HepG2 (cell line): ENCODE measurements around the gene CERT1. TPM values are rescaled to one million over a fixed set of nuclear protein-coding genes. Genes with fewer than 3 reads are reported as not detected.

Experiments
- ASH2L ChIP-seq: fragments of 300-600, 200-600 bp; sonication (generic); IDR thresholded peaks from 2 replicates; pipeline ENCODE4 v1.7.0; 2017; ENCODE audit warnings: low read depth, mild to moderate bottlenecking, moderate library complexity, mixed read lengths, low read length; ENCODE audit not compliant: insufficient read length
- TEAD3 ChIP-seq: optimal IDR thresholded peaks from 2 replicates; pipeline ENCODE3; 2016; ENCODE audit warnings: borderline replicate concordance
- ZNF230 ChIP-seq: sonication (generic); formaldehyde crosslinking; IDR thresholded peaks from 2 replicates; pipeline ENCODE4 v1.4.0; 2020; ENCODE audit warnings: mild to moderate bottlenecking, missing genetic modification reagents
- ZNF549 ChIP-seq: sonication (generic); formaldehyde crosslinking; IDR thresholded peaks from 2 replicates; pipeline ENCODE4 v1.5.0; 2020; ENCODE audit warnings: missing genetic modification reagents
- ZNF672 ChIP-seq: sonication (generic); formaldehyde crosslinking; IDR thresholded peaks from 2 replicates; pipeline ENCODE4 v1.8.1; 2022; ENCODE audit warnings: missing genetic modification reagents
- polyA plus RNA-seq, 8 experiments: library from polyadenylated mRNA; depleted of rRNA in 3 of 8; stranded (reverse) in 7 of 8; unstranded in 1 of 8; fragments of >200 nt; fragmentation: Illumina TruSeq in 4 of 8; extraction: Trizol in 4 of 8; gene quantifications; 2 replicates each; pipeline versions ENCODE4 v1.2.1 to v1.2.3, GENCODE V29; 2011 to 2016; ENCODE audit warnings: low read depth in 4 of 8, missing spikeins in 1 of 8, mixed read lengths in 1 of 8; ENCODE audit not compliant: insufficient read depth in 1 of 8
- total RNA-seq, 5 experiments: library from RNA; depleted of rRNA; stranded (reverse); fragments of >200 nt; fragmentation: Illumina TruSeq; extraction: Trizol; gene quantifications; 2 replicates each; pipeline ENCODE4 v1.2.3, GENCODE V29; 2016; ENCODE audit warnings: low read depth in 1 of 5
- TF ChIP-seq, protein P1 (sequence below): sonication (generic); formaldehyde crosslinking; IDR thresholded peaks from 2 replicates; pipeline ENCODE4 v1.4.0; 2020; ENCODE audit warnings: low read depth, missing genetic modification reagents
- TF ChIP-seq, protein P2 (sequence below): sonication (generic); formaldehyde crosslinking; IDR thresholded peaks from 2 replicates; pipeline ENCODE4 v1.5.0; 2020; ENCODE audit warnings: mild to moderate bottlenecking, missing genetic modification reagents
- TF ChIP-seq, protein P3 (sequence below): sonication (generic); formaldehyde crosslinking; IDR thresholded peaks from 2 replicates; pipeline ENCODE4 v1.4.0; 2020; ENCODE audit warnings: missing genetic modification reagents
- TF ChIP-seq, protein P4 (sequence below): sonication (generic); formaldehyde crosslinking; IDR thresholded peaks from 2 replicates; pipeline ENCODE4 v1.4.0; 2020; ENCODE audit warnings: missing genetic modification reagents, mild to moderate bottlenecking, borderline replicate concordance

Gene CERT1
- total and polyA plus RNA-seq, 2 of the 13 experiments (the other 11 are each of a cell fraction or from before 2014, with no cell fraction given), result 8.2 to 12.7 TPM

DNA sequence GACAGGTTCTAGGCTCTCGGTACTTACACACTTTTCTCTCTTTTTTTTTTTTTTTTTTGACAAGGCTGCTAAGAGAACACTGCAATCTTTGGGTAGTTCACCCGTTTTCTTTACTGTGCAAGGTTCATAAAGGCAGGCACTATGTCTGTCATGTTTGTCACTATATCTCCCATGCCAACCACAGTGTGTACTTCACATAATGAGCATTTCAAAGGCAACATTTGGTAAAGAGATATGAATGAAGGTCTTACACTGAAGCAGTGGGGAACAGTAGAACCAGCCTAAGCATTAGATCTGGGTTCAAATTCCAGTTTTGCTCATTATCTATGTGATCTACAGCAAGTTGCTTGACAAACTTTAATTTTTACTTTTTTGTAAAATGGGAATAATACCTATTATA lies 175.9 kb downstream of the CERT1 start (continued):
- TF ChIP-seq, protein P1, sequence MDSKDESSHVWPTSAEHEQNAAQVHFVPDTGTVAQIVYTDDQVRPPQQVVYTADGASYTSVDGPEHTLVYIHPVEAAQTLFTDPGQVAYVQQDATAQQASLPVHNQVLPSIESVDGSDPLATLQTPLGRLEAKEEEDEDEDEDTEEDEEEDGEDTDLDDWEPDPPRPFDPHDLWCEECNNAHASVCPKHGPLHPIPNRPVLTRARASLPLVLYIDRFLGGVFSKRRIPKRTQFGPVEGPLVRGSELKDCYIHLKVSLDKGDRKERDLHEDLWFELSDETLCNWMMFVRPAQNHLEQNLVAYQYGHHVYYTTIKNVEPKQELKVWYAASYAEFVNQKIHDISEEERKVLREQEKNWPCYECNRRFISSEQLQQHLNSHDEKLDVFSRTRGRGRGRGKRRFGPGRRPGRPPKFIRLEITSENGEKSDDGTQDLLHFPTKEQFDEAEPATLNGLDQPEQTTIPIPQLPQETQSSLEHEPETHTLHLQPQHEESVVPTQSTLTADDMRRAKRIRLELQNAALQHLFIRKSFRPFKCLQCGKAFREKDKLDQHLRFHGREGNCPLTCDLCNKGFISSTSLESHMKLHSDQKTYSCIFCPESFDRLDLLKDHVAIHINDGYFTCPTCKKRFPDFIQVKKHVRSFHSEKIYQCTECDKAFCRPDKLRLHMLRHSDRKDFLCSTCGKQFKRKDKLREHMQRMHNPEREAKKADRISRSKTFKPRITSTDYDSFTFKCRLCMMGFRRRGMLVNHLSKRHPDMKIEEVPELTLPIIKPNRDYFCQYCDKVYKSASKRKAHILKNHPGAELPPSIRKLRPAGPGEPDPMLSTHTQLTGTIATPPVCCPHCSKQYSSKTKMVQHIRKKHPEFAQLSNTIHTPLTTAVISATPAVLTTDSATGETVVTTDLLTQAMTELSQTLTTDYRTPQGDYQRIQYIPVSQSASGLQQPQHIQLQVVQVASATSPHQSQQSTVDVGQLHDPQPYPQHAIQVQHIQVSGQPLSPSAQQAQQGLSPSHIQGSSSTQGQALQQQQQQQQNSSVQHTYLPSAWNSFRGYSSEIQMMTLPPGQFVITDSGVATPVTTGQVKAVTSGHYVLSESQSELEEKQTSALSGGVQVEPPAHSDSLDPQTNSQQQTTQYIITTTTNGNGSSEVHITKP (CRISPR knock-in tag), result no peak
- TF ChIP-seq ZNF230 (CRISPR knock-in tag) (no peak), TEAD3 (CRISPR knock-in tag) (peak; percentile 9), ZNF549 (no peak), ZNF672 (CRISPR knock-in tag) (no peak), ASH2L (peak; percentile 46)
- TF ChIP-seq, protein P2, sequence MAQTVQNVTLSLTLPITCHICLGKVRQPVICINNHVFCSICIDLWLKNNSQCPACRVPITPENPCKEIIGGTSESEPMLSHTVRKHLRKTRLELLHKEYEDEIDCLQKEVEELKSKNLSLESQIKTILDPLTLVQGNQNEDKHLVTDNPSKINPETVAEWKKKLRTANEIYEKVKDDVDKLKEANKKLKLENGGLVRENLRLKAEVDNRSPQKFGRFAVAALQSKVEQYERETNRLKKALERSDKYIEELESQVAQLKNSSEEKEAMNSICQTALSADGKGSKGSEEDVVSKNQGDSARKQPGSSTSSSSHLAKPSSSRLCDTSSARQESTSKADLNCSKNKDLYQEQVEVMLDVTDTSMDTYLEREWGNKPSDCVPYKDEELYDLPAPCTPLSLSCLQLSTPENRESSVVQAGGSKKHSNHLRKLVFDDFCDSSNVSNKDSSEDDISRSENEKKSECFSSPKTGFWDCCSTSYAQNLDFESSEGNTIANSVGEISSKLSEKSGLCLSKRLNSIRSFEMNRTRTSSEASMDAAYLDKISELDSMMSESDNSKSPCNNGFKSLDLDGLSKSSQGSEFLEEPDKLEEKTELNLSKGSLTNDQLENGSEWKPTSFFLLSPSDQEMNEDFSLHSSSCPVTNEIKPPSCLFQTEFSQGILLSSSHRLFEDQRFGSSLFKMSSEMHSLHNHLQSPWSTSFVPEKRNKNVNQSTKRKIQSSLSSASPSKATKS (CRISPR knock-in tag), result no peak
- TF ChIP-seq, protein P3, sequence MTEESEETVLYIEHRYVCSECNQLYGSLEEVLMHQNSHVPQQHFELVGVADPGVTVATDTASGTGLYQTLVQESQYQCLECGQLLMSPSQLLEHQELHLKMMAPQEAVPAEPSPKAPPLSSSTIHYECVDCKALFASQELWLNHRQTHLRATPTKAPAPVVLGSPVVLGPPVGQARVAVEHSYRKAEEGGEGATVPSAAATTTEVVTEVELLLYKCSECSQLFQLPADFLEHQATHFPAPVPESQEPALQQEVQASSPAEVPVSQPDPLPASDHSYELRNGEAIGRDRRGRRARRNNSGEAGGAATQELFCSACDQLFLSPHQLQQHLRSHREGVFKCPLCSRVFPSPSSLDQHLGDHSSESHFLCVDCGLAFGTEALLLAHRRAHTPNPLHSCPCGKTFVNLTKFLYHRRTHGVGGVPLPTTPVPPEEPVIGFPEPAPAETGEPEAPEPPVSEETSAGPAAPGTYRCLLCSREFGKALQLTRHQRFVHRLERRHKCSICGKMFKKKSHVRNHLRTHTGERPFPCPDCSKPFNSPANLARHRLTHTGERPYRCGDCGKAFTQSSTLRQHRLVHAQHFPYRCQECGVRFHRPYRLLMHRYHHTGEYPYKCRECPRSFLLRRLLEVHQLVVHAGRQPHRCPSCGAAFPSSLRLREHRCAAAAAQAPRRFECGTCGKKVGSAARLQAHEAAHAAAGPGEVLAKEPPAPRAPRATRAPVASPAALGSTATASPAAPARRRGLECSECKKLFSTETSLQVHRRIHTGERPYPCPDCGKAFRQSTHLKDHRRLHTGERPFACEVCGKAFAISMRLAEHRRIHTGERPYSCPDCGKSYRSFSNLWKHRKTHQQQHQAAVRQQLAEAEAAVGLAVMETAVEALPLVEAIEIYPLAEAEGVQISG (CRISPR knock-in tag), result no peak
- TF ChIP-seq, protein P4, sequence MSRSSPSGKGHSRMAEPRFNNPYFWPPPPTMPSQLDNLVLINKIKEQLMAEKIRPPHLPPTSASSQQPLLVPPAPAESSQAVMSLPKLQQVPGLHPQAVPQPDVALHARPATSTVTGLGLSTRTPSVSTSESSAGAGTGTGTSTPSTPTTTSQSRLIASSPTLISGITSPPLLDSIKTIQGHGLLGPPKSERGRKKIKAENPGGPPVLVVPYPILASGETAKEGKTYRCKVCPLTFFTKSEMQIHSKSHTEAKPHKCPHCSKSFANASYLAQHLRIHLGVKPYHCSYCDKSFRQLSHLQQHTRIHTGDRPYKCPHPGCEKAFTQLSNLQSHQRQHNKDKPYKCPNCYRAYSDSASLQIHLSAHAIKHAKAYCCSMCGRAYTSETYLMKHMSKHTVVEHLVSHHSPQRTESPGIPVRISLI (CRISPR knock-in tag), result peak; percentile 53; the same call in 1 of the 2 replicates
